SK-N-SH treated with all-trans-retinoic acid at 6 μM for 48 hours (cell line): ENCODE results near the gene VGF.

Source experiments
- ATAC-seq: fragments of 200-7000 bp; cut with Tn5 transposase; 3 replicates; pipeline ENCODE4 v1.9.1; 2020; ENCODE audit warnings: mild to moderate bottlenecking, moderate library complexity
- BACH2 ChIP-seq: fragments of 250-450 bp; sonication (Bioruptor Pico); IDR thresholded peaks from 2 replicates; pipeline ENCODE4 v1.9.0; 2021; ENCODE audit warnings: mild to moderate bottlenecking, borderline replicate concordance
- CSDC2 ChIP-seq: fragments of 250-450 bp; sonication (Bioruptor Pico); IDR thresholded peaks from 2 replicates; pipeline ENCODE4 v1.5.0; 2020; ENCODE audit warnings: mild to moderate bottlenecking, moderate library complexity
- CSRNP3 ChIP-seq: fragments of 250-450 bp; sonication (Bioruptor Pico); IDR thresholded peaks from 2 replicates; pipeline ENCODE4 v1.5.1; 2021; ENCODE audit warnings: mild to moderate bottlenecking, moderate library complexity
- ESRRG ChIP-seq: fragments of 250-450 bp; sonication (Bioruptor Pico); IDR thresholded peaks from 2 replicates; pipeline ENCODE4 v1.6.1; 2021; ENCODE audit warnings: mild to moderate bottlenecking
- GLIS3 ChIP-seq: fragments of 250-450 bp; sonication (Bioruptor Pico); IDR thresholded peaks from 2 replicates; pipeline ENCODE4 v1.5.0; 2020; ENCODE audit warnings: mild to moderate bottlenecking, moderate library complexity
- ISL1 ChIP-seq: fragments of 250-450 bp; sonication (Bioruptor Pico); IDR thresholded peaks from 2 replicates; pipeline ENCODE4 v2.1.2; 2022; ENCODE audit warnings: mild to moderate bottlenecking, moderate library complexity
- OSR1 ChIP-seq: fragments of 250-450 bp; sonication (Bioruptor Pico); IDR thresholded peaks from 2 replicates; pipeline ENCODE4 v1.8.0; 2022; ENCODE audit warnings: moderate library complexity, mild to moderate bottlenecking, inconsistent platforms
- PATZ1 ChIP-seq: fragments of 250-450 bp; sonication (Bioruptor Pico); IDR thresholded peaks from 2 replicates; pipeline ENCODE4 v1.8.0; 2020; ENCODE audit warnings: mild to moderate bottlenecking, moderate library complexity, borderline replicate concordance
- POU6F1 ChIP-seq: fragments of 250-450 bp; sonication (Bioruptor Pico); IDR thresholded peaks from 2 replicates; pipeline ENCODE4 v1.8.0; 2021; ENCODE audit warnings: low read depth, mild to moderate bottlenecking, moderate library complexity, borderline replicate concordance
- PPARA ChIP-seq: fragments of 250-450 bp; sonication (Bioruptor Pico); IDR thresholded peaks from 2 replicates; pipeline ENCODE4 v1.5.0; 2020; ENCODE audit warnings: mild to moderate bottlenecking, borderline replicate concordance
- RARB ChIP-seq: fragments of 250-450 bp; sonication (Bioruptor Pico); IDR thresholded peaks from 2 replicates; pipeline ENCODE4 v1.8.0; 2021; ENCODE audit warnings: mild to moderate bottlenecking, moderate library complexity
- SNAI2 ChIP-seq: fragments of 250-450 bp; sonication (Bioruptor Pico); IDR thresholded peaks from 2 replicates; pipeline ENCODE4 v1.5.0; 2020; ENCODE audit warnings: mild to moderate bottlenecking, moderate library complexity
- TCF4 ChIP-seq: fragments of 250-450 bp; sonication (Bioruptor Pico); IDR thresholded peaks from 2 replicates; pipeline ENCODE4 v1.8.0; 2021; ENCODE audit warnings: mild to moderate bottlenecking, moderate library complexity, borderline replicate concordance
- TOX ChIP-seq: fragments of 250-450 bp; sonication (Bioruptor Pico); IDR thresholded peaks from 2 replicates; pipeline ENCODE4 v1.8.0; 2021; ENCODE audit warnings: mild to moderate bottlenecking, moderate library complexity, borderline replicate concordance
- TSHZ2 ChIP-seq: fragments of 250-450 bp; sonication (Bioruptor Pico); IDR thresholded peaks from 2 replicates; pipeline ENCODE4 v1.5.0; 2020; ENCODE audit warnings: mild to moderate bottlenecking, moderate library complexity
- ZC3H10 ChIP-seq: fragments of 250-450 bp; sonication (Bioruptor Pico); IDR thresholded peaks from 2 replicates; pipeline ENCODE4 v1.5.1; 2021; ENCODE audit warnings: mild to moderate bottlenecking, moderate library complexity
- ZFP3 ChIP-seq: fragments of 250-450 bp; sonication (Bioruptor Pico); IDR thresholded peaks from 2 replicates; pipeline ENCODE4 v1.5.0; 2020; ENCODE audit warnings: mild to moderate bottlenecking, moderate library complexity
- ZFP30 ChIP-seq: fragments of 450-650 bp; formaldehyde crosslinking; IDR thresholded peaks from 2 replicates; pipeline ENCODE4 v1.5.0; 2022; ENCODE audit warnings: mild to moderate bottlenecking, moderate library complexity
- ZNF565 ChIP-seq: fragments of 450-650 bp; formaldehyde crosslinking; conservative IDR thresholded peaks from 2 replicates; pipeline ENCODE4 v1.5.0; 2020; ENCODE audit warnings: low read depth, mild to moderate bottlenecking, moderate library complexity
- ZNF8 ChIP-seq: fragments of 450-650 bp; formaldehyde crosslinking; IDR thresholded peaks from 2 replicates; pipeline ENCODE4 v1.5.0; 2020; ENCODE audit warnings: mild to moderate bottlenecking, moderate library complexity

Gene VGF

GRCh38 chr7:101155303-101155702 lies 10.1 kb downstream of the VGF start:
- TF ChIP-seq PATZ1 (CRISPR knock-in tag) (no peak), ESRRG (CRISPR knock-in tag) (no peak), ISL1 (CRISPR knock-in tag) (no peak), ZFP3 (CRISPR knock-in tag) (no peak), CSRNP3 (CRISPR knock-in tag) (no peak), OSR1 (CRISPR knock-in tag) (no peak), CSDC2 (CRISPR knock-in tag) (no peak), TCF4 (no peak), TOX (CRISPR knock-in tag) (no peak), SNAI2 (CRISPR knock-in tag) (no peak), ZC3H10 (no peak), PPARA (CRISPR knock-in tag) (no peak), GLIS3 (CRISPR knock-in tag) (no peak)
- no peak for ATAC-seq

GRCh38 chr7:101154693-101155102 lies 10.7 kb downstream of the VGF start:
- TF ChIP-seq BACH2 (no peak), ZNF565 (no peak), ZFP3 (CRISPR knock-in tag) (no peak), RARB (CRISPR knock-in tag) (no peak), TCF4 (no peak), ZFP30 (CRISPR knock-in tag) (no peak), TSHZ2 (no peak), CSDC2 (CRISPR knock-in tag) (no peak)
- TF ChIP-seq, all 23 proteins: peak for 0
- peak; percentile 46 for ATAC-seq

GRCh38 chr7:101153969-101154692 lies 11.2 kb downstream of the VGF start, which contains the start of gene AP1S1:
Gene AP1S1, plus strand, starts transcription at chr7:101154476. Its CDS starts 39 bp downstream, at chr7:101154515.
- TF ChIP-seq ZNF8 (no peak), ZFP3 (CRISPR knock-in tag) (peak; percentile 44; the same call in 1 of the 2 replicates)
- ATAC-seq = peak; percentile 96

- ATAC-seq = no peak
- TF ChIP-seq ZFP30 (CRISPR knock-in tag) = no peak
- TF ChIP-seq POU6F1 (CRISPR knock-in tag) = no peak
- no peak for TF ChIP-seq BACH2
- no peak for TF ChIP-seq PPARA (CRISPR knock-in tag)
- no peak for TF ChIP-seq ISL1 (CRISPR knock-in tag)
- TF ChIP-seq TSHZ2 = no peak
- no peak for TF ChIP-seq PATZ1 (CRISPR knock-in tag)
- TF ChIP-seq TCF4 = no peak
- no peak for TF ChIP-seq TOX (CRISPR knock-in tag)
These were observed 13.3 kb downstream of the VGF start for GRCh38 chr7:101151908-101152651.
